Fibroblast of peridontal ligament (primary cell): ENCODE measurements around the gene PLEKHS1.
"Not testable (repeated sequence)": the region's sequence is repeated elsewhere in the genome, so short reads cannot be mapped to it uniquely, and the experiment has no call there.

Experiments used
- DNase-seq: peaks from one replicate; pipeline ENCODE4 v3.0.0-alpha.2; 2010; ENCODE audit errors: extremely low read depth

The PLEKHS1 gene

DNA sequence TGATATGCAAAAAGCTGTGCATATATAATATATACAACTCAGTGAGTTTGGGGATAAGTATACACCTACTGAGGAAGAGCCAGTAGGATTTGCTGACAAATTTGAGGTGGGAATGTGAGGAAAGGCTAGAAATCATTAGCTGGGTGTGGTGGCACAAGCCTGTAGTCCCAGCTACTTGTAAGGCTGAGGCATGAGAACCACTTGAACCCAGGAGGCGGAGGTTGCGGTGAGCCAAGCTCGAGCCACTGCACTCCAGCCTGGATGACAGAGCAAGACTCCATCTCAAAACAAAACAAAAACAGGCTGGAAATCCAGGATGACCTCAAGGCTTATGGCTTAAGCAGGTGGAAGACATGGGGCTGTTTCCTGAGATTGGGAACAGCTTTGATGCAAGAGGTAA, 10.6 kb upstream of the PLEKHS1 start:
- no peak for DNase-seq

DNA sequence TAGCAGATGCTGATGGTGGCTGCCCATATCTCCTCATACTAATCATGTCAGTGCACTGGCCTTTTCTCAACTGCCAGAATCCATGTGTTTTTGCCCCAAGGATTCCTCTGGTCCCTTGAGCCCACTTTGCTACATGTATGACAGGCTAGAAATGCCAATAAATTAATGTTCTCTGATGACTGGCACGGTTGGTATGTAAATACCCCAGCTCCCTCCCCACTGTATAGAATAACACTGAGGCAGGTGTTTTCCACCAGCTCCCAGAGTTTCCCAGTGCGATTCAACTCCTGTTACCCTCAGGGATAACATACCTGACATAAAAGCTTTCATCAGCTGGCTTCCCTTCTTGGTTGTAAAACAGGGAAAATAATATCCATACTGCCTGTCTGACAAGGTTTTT, 9.0 kb upstream of the PLEKHS1 start:
- no peak for DNase-seq

DNA sequence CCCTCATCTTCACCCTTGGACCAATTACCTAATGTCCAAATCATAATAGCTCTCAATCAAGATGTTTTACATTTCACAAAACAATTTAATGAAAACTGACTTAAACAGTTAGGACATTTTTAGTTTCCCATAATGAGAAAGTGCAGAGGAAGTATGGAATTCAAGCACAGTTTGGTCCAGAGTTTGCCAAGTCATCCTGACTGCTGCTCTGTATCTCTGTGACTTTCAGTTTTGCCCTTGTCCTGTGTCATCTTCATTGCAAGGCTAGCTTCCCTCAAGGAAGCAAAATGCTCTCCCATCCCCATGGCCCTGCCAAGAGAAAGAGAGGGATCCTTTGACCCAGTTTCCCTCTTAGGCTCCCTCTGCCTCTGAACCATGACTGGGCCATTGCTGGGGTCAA, 7.9 kb upstream of the PLEKHS1 start:
- DNase-seq, result no peak

DNA sequence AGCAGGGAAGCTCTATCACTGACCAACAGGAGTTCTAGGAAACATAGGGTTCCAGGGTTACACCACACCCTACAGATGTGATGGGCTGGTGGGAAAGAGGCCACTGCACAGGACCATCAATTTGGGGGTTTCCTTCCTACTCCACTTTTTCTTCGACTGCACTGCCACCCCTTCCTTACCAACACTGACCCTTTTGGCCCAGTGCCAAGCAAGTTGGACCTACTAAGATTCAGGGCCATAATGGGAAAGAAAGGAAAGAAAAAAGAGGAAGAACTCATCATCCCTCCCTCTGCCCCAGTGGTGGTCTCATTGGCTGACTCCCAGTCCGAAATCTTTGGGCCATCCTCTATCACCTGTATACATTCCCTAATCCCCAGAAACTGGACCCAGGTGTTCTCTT, 6.1 kb upstream of the PLEKHS1 start:
- DNase-seq, result no peak

DNA sequence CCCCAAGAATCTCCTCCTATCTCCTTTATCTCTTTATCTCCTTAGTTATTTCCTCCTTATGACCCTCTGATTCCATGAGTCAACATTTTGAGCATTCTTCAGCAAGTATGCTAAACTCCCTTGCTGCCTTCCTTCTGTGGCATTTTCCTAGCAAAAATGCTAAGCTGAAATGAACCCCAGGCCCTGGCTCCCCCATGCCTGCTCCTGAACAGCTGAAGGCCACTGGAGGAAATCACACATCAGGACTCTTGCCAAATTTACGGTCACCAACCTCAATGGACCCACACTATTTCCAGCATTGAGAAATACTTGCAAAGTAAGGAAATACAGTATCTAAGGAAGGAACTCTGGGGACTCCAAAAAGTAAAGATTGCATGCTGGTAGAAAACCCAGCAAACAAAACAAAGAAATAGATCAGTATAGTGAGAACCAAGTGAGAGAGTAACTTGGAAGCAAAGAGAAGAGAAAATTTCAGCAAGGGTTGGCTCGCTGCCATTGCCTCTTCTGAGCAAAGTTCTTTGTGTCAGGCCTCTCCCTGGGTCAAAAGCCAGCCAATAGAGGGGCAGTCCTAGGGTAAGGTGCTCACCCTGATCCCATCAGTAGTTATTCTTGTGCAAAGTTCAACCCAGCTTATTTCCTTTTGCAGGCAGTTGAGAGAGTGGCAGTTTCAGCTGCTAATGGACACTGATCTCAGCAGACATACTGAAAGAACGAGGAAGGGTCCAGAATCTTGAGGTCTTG, 5.1 kb upstream of the PLEKHS1 start:
- DNase-seq, result peak; percentile 5

GRCh38 chr10:113752553-113752952, 1.1 kb downstream of the PLEKHS1 start:
- no peak for DNase-seq

- DNase-seq, result no peak
Measured at GRCh38 chr10:113753020-113753692, 1.7 kb downstream of the PLEKHS1 start.

GRCh38 chr10:113754125-113754524, 2.6 kb downstream of the PLEKHS1 start:
- DNase-seq, result no peak

DNA sequence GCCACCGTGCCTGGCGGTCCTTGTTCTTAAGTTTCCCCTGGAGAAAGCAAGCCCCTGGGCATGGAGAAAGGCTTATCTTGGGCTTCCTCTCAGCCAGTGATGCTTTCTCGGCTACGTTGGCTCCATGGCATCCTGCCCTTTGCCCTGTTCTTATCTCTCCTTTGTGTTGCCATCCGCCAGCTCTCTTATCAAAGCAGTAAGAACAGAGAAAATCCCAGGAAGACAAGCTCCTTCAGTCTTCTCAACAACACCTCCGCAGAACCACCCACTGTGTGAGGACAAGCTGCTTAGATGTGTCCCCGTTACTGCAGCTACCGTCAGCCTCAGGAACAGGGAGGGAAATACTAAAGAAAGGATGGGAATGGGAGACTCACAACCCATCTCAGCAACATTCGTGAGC, 3.3 kb downstream of the PLEKHS1 start:
- no peak for DNase-seq

DNA sequence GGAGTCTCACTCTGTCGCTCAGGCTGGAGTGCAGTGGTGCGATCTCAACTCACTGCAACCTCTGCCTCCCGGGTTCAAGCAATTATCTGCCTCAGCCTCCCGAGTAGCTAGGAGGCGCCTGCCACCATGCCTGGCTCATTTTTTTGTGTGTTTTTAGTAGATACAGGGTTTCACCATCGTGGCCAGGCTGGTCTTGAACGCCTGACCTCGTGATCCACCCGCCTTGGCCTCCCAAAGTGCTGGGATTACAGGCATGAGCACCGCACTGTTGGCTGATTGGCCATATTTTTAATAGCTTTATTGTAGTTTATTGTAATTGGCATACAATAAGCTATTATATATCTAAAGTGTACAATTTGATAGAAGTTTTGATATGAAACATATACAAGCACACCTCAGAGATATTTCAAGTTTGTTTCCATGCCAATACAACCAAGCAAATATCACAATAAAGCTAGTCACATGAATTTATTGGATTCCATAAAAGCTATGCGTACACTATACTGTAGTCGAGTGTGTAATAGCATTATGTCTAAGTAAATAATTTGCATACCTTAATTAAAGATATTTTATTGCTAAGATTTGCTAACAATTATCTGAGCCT, 5.6 kb downstream of the PLEKHS1 start:
- no peak for DNase-seq

DNA sequence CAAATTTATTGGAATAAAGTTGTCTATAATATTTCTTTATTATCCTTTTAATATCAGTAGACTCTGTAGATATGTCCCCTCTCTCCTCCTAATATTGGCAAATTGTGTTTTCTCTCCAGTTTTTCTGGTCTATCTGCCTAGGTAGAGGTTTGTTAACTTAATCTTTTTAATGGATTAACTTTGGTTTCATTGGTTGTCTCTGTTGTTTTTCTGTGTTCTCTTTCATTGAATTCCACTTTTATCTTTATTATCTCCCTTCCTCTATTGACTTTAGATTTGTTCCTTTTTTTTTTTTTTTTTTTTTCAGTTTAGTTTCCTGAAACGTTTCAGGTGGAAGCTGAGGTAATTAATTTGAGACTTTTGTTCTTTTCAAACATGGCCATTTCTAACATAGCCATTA, 10.6 kb downstream of the PLEKHS1 start:
- DNase-seq, result no peak

DNA sequence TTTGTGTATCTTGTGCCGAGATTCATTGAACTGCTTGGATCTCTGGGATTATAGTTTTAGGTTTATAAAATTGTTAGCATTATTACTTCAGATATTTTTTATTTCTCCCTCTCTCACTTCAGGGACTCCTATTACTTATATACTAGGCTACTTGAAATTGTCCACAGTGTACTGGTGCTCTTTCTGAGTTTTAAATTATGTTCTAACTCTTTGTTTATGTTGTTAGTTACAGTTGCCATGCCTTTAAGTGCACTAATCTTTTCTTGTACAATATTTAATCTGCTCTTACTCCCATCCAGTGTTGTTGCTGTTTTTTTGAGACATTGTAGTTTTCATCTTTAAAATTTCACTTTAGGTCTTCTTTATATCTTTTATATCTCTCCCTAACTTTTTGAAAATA, 13.1 kb downstream of the PLEKHS1 start:
- DNase-seq, result no peak

GRCh38 chr10:113765910-113766309, 14.4 kb downstream of the PLEKHS1 start:
- DNase-seq, result no peak

DNA sequence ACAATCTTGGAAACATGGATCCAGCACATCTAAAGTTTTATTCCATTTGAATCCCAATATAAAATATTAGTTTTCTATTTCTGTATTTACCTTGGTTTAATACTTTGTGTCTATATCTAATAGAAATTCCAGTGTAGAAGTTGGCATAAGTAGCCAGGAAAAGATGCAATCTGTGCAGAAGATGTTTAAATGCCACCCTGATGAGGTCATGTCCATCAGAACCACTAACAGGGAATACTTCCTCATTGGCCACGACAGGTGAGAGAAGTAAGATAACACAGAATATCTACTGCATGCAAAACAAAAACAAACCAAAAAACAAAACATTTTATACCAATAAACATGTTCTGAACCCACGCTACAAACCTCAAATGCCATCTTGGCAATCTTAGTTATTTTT, 15.7 kb downstream of the PLEKHS1 start:
- DNase-seq, result no peak

DNA sequence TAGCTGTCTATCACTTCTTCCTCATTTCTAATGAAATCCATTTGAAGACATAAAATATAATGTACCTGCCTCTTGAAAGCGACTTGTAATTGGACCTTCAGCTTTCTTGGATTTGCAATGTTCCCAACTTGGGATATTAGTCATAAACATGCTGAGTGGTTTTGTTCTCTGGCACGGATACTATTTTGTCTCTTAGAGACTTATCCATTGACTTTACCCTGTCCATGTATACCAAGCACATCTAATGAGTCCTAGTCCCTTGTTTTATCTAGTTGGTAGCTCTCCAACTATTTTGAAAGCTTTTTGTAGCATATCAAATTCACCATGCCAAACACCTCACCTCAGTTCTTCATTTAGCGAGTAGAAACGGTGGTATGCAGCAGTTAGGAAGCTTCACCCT, 18.9 kb downstream of the PLEKHS1 start:
- no peak for DNase-seq

GRCh38 chr10:113771131-113771530, 19.6 kb downstream of the PLEKHS1 start:
- DNase-seq, result not testable (repeated sequence)

- no peak for DNase-seq
Measured at GRCh38 chr10:113775686-113776294, 24.3 kb downstream of the PLEKHS1 start.

GRCh38 chr10:113776553-113776952, 25.1 kb downstream of the PLEKHS1 start:
- DNase-seq, result no peak

GRCh38 chr10:113780681-113781250, 29.3 kb downstream of the PLEKHS1 start:
- no peak for DNase-seq

- no peak for DNase-seq
Measured at GRCh38 chr10:113782367-113782766, 30.9 kb downstream of the PLEKHS1 start.

GRCh38 chr10:113782986-113783704, 31.7 kb downstream of the PLEKHS1 start:
- DNase-seq, result no peak

DNA sequence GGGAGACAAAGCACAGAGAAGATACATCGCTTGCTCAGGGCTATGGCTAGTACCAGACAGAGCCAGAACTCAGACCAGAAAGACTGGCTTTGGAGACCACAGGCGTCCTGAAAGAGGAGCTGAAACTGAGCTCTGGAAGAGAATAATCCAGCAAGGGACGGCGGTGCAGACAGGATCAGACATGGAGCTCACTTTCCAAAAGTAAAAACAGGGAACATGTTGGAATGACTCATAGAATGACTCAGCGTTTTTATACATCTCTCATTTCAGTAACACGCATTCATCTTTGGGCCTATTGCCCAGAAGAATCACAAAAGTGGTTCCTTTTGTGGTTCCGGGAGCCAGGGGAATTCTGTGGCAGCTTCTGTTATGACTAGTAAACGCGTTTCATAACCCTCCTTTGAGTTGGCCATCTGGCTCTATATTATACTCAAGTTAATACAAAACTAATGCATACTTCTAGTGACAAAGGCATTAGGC, 37.2 kb downstream of the PLEKHS1 start:
- peak; percentile 100 for DNase-seq
